NCI-H69 (cell line): ENCODE results near the gene NSMCE3.

ENCODE experiments used
- DNase-seq: peaks from one replicate; lab custom pipeline; 2025; lab: John Stamatoyannopoulos, UW

Gene NSMCE3

DNA sequence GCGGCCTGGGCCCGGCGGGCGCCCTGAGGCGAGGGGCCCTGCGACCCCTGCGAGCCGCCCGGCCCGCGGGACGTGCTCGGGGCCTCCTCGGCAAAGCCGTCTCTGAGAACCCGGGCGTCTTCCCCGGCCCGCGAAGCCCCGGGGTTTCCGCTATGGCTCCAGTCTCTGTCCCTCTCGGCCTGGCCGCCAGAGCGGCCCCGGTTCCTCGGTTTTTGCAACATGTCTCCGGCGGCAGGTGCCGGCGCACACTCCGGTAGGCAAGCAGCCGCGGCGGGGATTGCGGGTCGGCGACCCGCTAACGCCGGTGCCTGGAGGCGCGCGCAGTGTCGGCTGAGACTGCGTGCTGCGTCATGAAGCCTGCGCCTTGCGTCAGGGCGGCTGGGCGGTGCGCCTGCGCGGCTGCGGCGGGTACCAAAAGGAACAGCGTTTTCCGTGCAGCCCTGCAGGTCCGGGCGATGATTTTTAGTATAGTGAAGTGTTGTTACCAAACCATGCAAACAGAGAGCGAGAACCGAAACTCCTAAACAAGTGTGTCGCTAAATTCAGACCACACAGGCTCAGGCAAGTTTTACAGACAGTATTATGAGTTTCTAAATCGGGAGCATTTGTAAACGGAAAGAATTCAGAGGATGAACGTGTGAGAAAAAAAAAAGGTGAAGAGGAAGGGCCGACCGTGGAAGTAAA is at the start of gene NSMCE3:
Gene NSMCE3 (minus strand): TSS at position 338 of the 684 bp plus-strand sequence. CDS start 117 bp downstream, at position 221.
- DNase-seq = peak; percentile 94

DNA sequence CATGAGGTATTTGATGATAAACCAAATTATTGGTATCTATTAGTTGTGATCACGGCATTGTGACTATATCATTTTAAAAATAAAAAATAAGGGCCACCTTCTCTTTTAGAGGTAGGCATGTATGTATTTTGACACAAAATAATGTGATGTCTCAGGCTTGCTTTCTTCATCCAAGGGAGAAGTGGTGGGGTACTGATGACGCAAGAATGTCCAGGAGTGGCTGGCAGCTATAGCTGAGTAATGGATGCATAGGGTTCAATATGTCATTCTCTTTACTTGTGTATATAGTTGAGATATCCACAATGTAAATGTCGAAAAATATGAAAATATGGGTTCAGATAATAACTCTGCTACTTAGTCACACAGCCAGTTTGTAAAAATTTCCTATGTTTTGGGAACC is 46.8 kb upstream of the NSMCE3 start:
- DNase-seq = no peak

DNA sequence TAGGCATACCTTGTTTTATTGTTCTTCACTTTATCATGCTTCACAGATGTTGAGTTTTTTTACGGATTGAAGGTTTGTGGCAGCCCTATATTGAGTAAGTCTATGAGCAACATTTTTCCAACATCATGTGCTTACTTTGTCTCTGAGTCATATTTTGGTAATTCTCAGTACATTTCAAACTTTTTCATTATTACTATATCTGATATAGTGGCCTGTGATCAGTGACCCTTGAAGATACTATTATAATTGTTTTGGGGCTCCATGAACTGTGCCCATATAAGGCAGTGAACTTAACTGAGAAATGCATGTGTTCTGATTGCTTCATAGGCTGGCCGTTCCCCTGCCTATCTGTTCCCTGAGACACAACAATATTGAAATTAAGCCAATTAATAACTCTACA is 42.8 kb upstream of the NSMCE3 start:
- DNase-seq = no peak

DNA sequence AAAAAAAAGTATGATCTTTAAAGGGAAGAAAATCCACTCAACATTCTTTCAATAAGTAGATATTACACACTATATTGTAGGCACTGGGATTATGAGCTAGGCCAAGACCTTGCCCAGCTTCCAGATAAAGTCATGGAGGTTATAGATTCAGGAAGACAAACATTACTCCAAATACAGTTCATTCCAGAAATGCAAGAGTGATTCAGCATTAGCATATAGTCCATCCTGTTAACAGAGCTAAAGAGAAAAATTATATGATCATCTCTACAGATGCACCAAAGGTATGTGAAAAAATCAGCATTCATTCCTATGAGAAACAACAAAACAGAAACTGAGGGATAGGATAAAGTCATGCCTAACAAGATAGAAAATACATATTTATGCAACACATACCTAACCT is 42.1 kb upstream of the NSMCE3 start:
- DNase-seq = no peak

DNA sequence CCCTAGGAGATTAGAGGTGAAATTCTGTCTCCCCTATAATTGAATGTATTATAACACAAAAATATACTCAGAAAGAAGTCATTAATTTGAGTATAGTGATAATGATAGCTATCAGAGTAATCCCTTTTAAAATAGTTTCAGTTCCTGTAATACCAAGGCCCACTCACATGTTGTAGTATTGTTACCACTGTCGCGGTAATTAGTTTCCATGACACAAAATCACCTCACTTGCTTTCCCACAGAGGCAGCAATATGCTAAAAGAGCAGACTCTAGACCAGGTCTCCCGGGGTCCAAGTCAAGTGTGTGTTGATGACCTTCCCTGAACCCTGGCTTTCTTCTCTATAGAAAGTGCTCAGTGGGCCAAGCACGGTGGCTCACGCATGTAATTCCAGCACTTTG is 39.5 kb upstream of the NSMCE3 start:
- no peak for DNase-seq

DNA sequence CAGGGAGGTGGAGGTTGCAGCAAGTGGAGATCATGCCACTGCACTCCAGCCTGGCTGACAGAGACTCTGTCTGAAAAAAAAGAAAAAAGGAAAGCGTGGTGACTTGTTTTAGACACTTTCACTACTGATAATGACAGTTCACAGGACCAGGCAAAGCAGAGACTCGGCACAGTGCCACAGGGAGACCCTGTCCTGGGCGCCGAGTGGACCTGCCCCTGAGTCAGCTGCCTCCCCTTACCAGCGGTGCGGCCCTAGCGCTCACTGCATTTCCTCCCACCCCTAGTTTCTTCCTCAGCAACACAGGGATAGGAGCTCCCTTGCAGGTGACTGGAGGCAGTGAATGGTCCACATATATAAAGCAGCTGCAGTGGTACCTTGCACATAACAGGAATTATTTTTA is 38.7 kb upstream of the NSMCE3 start:
- no peak for DNase-seq

DNA sequence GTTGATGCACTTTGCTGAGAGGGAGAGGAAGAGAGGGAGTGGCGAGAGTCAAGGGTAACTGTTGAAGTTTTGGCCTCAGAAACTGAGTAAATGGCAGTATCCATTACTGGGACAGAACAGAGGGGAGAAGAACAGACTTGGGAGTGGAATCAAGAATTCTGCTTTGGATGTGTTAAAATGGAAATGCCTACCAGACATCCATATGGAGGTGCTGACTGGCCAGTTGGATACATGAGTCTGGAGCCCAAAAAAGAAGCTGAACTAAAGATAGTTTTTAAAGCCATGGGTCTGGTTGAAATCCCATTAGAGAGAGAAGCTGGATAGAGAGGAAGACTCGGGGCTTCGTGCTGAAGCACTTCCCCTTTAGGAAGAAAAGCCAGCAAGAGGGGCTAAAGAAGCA is 35.9 kb upstream of the NSMCE3 start:
- no peak for DNase-seq

DNA sequence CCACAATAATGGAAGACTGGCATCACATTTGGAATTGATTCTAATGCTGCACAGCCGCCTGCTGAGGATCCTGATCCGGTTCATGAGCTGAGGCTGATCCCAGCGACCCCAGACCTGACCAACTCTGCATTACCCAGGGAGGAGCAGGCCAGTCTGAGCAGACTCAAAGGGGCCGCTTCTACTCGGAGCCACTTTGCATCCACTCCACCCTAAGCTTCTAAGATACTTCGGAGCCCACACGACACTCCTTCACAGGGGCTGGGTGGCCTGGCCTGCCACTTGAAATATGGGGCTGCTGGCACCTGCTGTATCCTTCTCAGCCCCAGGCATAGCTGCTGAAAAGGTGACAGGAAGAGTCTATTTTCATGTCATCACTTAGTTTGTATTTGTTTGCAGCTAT is 33.2 kb upstream of the NSMCE3 start:
- DNase-seq = no peak

DNA sequence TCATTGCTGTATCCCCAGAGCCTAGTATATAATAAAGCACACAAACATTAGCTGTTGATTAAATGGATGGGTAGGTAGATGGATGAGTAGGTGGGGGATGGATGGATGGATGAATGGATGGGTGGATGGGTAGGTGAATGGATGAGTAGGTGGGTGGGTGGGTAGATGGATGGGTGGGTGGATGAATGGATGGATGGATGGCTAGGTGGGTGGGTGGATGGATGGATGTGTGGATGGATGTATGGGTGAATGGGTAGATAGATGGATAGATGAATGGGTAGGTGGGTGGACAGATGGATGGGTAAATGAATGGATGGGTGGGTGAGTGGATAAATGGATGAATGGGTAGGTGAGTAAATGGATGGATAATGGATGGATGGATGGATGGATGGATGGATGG is 30.2 kb upstream of the NSMCE3 start:
- no peak for DNase-seq

DNA sequence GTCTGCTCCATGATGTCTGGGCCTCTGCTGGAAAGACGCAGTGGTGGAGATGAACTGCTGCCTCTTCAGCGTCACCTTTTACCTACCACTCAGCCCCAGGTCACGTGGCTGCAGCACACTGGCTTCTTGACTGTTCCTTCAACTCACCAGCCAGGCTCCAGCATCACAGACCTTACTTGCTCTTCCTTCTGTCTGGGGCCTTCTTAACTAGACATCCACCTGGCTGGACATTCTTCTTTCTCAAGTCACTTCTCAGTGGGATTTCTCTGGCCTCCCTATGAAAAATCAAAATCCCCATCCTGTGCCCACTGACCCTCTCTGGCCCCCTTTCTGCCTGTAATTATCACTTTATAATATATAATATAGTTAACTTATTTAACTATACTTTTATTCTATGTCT is 29.7 kb upstream of the NSMCE3 start:
- DNase-seq = no peak

DNA sequence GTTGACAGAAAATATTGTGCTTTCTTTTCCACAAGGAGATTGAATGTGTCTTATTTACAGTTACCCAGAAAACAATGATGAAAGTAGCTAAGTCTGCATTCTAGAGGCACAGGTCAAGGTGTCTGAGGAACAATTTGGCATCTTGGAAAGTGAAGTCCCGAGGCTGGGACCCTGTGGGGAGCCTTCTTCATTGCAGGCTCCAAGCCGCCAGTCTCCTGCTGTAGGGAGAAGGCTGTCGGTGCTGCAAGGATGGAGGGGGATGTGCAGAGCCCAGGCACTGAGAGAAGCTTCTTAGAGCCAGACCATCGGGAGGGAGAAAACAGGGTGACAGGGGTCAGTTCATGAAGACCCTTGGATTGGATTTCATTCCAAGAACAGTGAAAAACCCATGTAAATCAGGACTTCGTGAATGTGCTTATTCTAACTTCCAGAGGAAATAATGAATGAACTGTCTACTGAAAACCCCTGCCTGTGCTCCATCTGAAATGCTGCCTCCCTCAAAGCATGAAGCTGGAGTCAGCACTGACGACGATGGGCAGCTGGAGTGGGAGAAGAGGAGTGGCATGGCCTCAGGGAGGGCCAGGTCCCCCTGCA is 25.2 kb upstream of the NSMCE3 start:
- DNase-seq = no peak

DNA sequence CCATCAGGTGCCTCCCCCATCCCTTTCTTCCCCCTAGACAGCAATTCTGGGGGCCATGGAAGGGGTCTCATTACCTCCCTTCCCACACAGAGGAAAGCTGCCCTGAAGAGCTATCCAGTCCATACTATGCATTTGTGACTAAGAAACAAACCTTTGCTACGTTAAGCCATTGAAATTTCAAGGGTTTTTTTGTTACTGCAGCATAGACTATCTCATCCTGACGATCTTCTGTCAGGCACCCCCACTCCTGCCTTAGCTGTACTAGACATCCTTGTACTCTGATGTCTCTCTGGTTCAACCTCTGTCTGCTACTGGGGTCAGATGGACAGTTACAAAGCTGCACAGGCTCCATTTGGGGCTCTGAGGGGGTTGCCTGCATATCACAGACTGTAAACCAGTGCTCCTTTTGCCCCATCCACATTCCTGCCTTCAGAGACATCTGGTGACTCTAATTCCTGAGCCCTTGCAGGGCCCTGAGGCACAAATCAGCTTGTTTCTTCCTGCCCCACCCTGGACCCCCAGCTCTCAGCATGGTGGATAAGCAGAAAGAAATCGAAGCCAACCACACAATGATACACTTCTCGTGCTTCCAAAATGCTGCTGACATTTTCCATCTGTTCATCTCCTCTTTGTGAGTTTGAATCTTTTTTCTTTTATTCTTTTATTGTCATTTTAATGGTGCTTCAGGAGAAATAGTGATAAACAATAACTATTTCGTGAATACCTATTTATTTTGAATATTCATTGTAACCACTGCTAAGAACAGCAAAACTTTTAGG is 21.6 kb upstream of the NSMCE3 start:
- DNase-seq = peak; percentile 7

DNA sequence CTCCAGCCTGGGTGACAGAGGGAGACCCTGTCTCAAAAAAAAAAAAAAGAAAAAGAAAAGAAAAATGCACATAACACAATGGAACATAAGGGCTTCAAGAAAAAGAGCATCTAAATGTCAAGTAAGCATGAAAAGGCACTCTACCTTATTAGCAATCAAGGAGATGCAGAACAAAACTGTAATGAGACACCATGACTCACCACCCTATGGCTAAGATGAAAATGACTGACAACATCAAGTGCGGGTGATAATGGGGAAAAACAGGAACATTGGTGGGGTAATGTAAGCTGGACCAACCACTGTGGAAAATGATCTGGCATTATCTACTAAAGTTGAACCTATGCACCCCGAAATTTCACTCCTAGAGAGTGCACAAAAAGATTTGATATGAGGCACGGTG is 19.6 kb upstream of the NSMCE3 start:
- no peak for DNase-seq

DNA sequence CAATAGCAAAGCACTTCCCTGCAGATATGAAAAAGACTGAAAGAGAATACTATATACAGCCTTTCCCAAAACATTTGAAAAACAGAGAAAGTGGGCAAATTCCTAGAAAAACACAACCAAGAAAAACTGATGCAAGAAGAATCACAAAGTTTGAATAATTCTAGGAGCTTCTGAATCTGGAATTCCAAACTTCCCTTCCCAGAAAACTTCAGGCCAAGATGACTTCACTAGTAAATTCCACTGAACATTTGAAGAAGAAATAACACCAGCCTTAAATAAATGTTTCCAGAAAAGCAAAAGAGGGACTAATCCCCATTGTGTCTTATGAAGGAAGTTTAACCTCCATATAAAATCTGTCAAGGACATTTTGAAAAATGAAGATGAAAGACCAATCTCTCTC is 15.8 kb upstream of the NSMCE3 start:
- no peak for DNase-seq

DNA sequence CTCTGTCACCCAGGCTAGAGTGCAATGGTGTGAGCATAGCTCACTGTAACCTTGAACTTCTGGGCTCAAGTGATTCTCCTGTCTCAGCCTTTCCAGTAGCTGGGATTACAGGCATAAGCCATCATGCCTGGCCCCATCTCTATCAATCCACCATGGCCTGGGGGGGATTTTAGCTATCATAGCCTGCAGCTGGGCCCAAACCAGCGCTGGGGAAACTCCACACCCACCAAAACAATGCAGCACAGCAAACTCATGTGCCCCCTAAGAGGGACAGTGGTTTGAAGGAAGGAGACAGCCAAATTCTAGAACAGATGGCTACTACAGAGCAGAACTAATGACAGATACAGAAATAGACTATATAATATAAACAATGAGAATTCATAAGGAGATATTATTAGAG is 13.8 kb upstream of the NSMCE3 start:
- no peak for DNase-seq

DNA sequence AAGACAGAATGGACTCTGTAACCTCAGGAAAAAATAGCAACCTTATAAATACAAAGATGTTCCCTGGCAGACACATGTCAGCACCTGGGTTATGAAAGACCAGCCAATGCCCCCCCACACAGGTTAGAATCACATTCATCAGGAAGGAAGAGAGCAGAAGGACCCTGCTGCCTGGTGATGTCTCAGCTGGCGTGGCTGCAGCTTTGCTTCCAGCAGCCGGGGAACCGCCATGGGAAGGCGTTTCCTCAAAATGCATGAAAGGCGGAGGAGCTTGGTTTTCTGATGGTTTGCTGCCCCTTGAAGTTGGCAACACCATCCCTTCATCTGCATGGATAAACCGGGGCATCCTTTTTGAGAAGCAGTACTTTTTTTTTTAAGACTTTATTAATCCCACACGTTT is 10.9 kb upstream of the NSMCE3 start:
- no peak for DNase-seq

DNA sequence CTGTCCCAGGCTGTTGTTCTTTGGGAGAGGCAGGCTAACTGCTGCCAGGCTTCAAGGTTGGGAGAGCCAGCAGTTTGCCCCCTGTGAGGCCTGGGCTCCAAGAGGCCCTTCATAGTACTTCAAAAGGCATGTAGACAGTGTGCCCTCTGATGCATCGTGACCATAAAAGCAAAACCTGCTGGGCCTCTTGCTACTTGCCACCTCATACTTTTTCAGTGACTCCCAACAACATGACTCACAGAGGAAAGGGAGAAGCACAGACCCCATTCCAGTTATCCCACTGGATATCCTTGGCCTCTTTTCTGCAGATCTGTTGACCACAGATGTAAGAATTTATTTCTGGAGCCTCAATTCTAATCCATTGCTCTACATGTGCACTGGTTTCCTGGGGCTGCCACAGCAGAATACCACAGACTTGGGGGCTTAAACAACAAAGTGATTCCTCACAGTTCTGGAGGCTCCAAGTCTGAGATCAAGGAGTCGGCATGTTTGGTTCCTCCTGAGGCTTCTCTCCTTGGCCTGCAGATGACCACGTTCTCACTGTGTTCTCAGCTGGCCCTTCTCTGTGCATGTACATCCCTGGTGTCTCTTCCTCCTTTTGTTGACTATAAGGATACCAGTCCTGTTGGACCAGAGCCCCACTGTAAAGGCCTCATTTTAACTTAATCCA is 8.9 kb upstream of the NSMCE3 start:
- no peak for DNase-seq

DNA sequence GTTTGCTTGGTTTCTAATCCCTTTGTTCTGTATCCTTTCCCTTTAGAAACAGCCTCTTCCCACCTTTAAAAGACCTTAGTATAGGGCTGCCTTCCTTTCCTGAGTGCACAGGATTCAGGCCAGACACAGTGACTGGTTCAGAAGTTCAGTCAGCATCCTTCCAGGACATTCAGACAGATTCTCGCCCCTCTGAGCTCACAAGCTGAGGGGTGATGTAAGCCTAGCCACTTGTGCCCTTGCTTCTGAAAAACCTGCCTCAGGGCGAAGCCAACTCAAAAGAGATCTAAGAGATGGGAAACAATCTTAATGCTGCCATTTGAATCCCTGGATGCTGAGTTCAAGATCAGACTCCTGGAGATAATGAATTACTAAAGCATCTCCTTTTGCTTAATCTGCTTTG is 6.7 kb upstream of the NSMCE3 start:
- no peak for DNase-seq

DNA sequence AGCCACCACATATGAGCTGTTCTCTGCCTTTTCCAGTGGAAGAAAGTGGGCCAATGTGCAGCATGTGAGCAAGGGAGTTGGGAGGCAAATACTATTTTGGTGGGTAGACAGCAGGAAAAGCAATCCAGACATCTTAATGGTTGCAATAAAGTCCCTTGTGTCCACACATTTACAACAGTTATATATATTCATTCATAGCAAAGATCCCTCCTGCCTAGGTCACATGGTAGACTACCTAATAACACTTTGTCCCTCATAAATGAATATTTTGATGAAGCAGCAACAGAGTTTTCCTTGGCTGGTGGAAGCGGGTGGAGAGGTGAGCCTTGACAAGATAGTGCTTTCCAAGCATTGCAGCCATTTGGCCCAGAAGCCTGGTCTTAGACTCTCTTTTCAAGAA is 6.2 kb upstream of the NSMCE3 start:
- no peak for DNase-seq

DNA sequence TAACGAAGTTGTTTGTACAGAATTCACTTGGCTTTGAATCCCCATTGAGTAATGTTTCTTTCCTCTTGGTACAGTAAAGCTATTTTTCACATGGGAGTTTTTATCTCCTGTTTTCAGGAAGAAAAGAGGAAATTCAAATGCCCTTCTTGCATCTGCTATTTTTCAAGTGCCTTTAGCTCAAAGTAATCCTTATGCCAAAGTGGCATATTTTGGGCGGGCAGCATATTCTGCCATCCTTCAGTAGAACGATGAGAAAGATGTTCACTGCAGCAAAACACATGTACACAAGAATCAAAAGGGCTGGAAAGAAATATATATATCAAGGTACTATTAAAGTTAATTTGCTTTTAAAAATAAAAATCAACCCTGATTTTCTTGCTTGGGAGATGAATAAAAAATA is 5.3 kb upstream of the NSMCE3 start:
- no peak for DNase-seq

DNA sequence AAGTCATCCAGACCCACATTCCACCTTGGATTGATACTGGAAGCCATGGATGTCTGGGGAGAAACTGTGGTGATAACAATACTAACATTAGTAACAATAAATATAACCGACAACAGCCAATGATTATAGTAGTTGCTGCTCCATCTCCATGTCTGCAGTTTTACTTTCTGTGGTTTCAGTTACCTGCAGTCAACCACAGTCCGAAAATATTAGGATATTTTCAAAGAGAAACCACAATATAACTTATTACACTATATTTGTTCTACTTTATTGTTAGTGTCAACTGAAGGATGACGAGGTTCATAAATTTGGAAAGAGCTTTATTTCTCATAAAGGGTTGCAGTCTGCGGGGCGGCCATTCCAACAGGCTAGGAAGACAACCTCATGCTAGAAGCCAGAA is 2.6 kb upstream of the NSMCE3 start:
- DNase-seq = no peak

DNA sequence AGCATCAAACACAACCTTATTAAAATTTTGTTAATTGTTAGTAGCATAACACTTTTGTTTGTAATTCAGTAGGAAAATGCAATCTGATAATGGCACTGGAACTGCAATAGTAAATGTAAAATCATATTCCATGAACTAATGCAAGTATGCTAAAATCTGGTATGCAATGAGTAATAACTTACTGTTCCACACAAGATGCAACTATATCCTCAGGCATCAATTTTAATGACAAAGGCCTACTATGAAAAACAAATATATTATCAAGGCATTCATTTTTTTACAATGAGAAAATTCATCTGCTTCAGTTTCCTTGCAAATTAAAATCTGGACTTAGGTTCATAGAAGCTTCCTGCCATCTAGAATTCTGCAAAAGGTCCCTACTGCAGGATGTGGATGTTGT is 1.4 kb upstream of the NSMCE3 start:
- no peak for DNase-seq
